Measurements from ENCODE around the gene PRRC2C.

DNA sequence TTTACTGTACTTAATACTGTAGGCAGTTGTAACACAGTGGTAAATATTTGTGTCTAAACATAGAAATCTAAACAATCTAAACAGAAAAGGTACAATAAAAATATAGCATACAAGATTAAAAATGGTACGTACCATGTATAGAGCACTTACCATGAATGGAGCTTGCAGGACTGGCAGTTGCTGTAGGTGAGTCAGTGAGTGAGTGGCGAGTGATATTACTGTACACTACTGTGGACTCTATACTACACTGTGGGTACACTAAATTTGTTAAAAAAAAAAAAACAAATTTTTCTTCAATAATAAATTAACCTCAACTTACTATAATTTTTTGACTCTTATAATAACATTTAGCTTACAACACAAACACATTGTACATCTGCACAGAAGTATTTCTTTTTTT is 97.3 kb downstream of the PRRC2C start:
- TF ChIP-seq, protein P1, sequence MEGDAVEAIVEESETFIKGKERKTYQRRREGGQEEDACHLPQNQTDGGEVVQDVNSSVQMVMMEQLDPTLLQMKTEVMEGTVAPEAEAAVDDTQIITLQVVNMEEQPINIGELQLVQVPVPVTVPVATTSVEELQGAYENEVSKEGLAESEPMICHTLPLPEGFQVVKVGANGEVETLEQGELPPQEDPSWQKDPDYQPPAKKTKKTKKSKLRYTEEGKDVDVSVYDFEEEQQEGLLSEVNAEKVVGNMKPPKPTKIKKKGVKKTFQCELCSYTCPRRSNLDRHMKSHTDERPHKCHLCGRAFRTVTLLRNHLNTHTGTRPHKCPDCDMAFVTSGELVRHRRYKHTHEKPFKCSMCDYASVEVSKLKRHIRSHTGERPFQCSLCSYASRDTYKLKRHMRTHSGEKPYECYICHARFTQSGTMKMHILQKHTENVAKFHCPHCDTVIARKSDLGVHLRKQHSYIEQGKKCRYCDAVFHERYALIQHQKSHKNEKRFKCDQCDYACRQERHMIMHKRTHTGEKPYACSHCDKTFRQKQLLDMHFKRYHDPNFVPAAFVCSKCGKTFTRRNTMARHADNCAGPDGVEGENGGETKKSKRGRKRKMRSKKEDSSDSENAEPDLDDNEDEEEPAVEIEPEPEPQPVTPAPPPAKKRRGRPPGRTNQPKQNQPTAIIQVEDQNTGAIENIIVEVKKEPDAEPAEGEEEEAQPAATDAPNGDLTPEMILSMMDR (conservative IDR thresholded peaks at IDR 0.05; ENCODE audit: low read depth, low read length): no peak
- TF ChIP-seq EZH2 (IDR thresholded peaks at IDR 0.05; ENCODE audit: borderline replicate concordance, low read depth, low read length, poor library complexity, severe bottlenecking): no peak

Data from A673 (cell line).